ENCODE results near the gene LMO7.

Gene LMO7

GRCh38 chr13:75757336-75757735, 121.2 kb downstream of the LMO7 start:
- DNase-seq (ENCODE audit: extremely low read depth, low read depth): no peak
- H3K4me3 ChIP-seq (replicated peaks; ENCODE audit: low read depth, low read length): no peak overlapping the region
- no peak for TF ChIP-seq CTCF (IDR thresholded peaks at IDR 0.05; ENCODE audit: low read depth, low read length, missing control alignments)

GRCh38 chr13:75759531-75759930, 123.4 kb downstream of the LMO7 start:
- H3K4me3 ChIP-seq (replicated peaks; ENCODE audit: low read depth, low read length): no peak overlapping the region
- no peak for TF ChIP-seq CTCF (IDR thresholded peaks at IDR 0.05; ENCODE audit: low read depth, low read length, missing control alignments)

GRCh38 chr13:75760131-75761021, 124.2 kb downstream of the LMO7 start:
- TF ChIP-seq CTCF (IDR thresholded peaks at IDR 0.05; ENCODE audit: low read depth, low read length, missing control alignments): no peak
- H3K4me3 ChIP-seq (replicated peaks; ENCODE audit: low read depth, low read length): no peak overlapping the region
- no peak for DNase-seq (ENCODE audit: extremely low read depth, low read depth)

More at GRCh38 chr13:75759531-75759930, 123.4 kb downstream of the LMO7 start:
- no peak for DNase-seq (ENCODE audit: extremely low read depth, low read depth)

GRCh38 chr13:75761369-75761768, 125.2 kb downstream of the LMO7 start:
- no peak overlapping the region for H3K4me3 ChIP-seq (replicated peaks; ENCODE audit: low read depth, low read length)
- TF ChIP-seq CTCF (IDR thresholded peaks at IDR 0.05; ENCODE audit: low read depth, low read length, missing control alignments): no peak
- no peak for DNase-seq (ENCODE audit: extremely low read depth, low read depth)

GRCh38 chr13:75762076-75762937, 126.2 kb downstream of the LMO7 start:
- H3K4me3 ChIP-seq (replicated peaks; ENCODE audit: low read depth, low read length): no peak overlapping the region
- TF ChIP-seq CTCF (IDR thresholded peaks at IDR 0.05; ENCODE audit: low read depth, low read length, missing control alignments): no peak

GRCh38 chr13:75762955-75763354, 126.8 kb downstream of the LMO7 start:
- no peak overlapping the region for H3K4me3 ChIP-seq (replicated peaks; ENCODE audit: low read depth, low read length)
- no peak for TF ChIP-seq CTCF (IDR thresholded peaks at IDR 0.05; ENCODE audit: low read depth, low read length, missing control alignments)

More at GRCh38 chr13:75762076-75762937, 126.2 kb downstream of the LMO7 start:
- DNase-seq (ENCODE audit: extremely low read depth, low read depth): no peak

More at GRCh38 chr13:75762955-75763354, 126.8 kb downstream of the LMO7 start:
- DNase-seq (ENCODE audit: extremely low read depth, low read depth): no peak
